Measurements from ENCODE around the gene RBMS3.
"Not testable (repeated sequence)": the region's sequence is repeated elsewhere in the genome, so short reads cannot be mapped to it uniquely, and the experiment has no call there.

RBMS3 gene

DNA sequence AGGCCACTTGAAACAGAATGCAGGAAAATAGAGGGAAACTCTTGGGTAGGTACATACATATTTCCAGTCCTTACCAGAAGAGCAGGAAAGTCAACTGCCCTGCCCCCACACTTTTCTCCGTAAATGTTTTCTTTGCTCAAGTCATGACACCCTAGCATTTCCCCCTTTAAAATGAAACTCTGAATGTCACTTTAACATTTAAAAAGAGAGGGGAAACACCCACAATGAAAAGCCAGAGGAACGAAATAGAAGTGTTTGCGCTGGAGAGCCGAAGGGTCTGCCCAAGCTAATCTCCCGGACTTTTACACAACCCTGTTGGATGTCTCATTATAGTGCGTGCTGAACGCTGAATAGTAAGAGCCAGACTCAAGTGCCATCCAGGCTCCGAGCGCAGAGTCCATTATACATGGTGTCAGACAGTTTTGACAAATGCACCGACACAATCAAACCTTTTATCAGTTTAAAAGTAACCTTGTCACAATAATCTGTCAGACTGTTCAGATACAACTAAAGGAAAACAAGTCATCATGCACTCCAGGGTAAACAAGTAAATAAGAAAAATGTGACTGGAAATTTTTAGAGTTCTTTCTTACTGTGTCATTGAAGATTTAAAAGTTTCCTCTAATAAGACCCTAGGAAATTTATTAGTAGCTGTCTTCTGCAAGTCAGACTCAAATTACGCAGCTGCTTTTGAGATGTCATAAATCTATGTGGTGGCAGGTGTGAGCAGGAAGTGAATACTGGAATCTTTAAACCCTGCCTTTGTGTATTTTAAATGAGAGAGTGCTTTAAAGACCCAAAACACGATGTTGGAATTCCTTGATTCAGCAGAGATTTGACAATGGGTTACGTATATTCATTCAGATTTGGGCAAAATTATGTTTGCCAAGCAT, 159.8 kb downstream of the RBMS3 start:
- no peak for DNase-seq

- no peak for DNase-seq
Observed at GRCh38 chr3:29441422-29441821, 160.6 kb downstream of the RBMS3 start.

GRCh38 chr3:29447946-29448627, 167.2 kb downstream of the RBMS3 start:
- DNase-seq: no peak

DNA sequence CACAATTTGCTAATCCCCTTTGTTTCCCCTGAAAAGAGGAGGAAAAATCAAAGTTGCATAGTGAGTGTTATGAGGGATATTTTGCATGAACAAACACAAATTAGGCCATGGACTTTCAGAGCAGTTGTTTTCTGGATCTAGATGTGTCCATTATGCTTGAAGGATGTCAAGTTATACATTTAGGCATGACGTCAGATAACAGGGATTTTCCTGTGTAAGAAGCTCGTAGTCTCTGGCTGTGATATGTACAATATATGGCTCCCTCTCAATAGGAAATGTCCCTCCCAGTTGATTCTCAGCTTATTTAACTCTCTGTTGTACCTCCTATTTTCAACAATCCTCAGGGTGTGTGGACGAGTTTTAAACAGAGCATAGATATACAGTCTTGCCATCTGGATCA, 171.0 kb downstream of the RBMS3 start:
- no peak for DNase-seq

GRCh38 chr3:29452934-29453283, 172.0 kb downstream of the RBMS3 start:
- no peak for DNase-seq

DNA sequence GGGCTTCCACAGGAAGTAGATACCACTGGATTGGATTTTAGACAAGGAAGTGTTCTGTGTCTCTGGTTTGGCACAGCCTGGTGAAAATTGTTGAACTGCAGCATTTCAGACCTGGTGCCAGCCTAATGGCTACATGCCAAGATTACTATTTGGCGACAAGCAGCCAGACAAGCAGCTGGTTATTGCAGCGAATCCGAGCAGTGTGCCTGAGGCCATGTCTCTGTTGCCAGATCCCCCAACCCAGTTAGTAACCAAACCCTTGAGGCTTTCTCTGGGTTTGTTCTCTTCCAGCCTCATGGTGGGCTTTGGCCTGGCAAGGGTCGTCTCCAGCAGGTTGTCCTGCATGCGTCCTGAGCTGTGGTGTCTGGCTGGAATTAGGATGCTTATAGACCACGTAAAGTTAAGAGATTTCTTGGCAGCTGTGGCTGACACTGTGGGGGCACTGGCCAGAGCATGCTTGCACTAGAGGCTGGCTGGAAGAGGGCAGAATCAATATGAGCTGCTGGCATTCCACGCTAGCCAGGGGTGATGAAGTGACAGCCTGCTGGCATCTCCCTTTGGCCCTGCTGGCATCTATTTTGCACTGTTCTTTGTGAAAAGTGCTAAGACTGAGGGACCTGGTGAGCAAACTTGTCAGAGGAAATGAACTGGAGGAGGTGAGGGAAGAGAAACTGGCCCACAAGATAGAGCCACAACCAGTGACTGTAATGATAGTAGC, 172.6 kb downstream of the RBMS3 start:
- peak; percentile 33 for DNase-seq

- DNase-seq: peak; percentile 3
Observed at GRCh38 chr3:29454161-29454611, 173.3 kb downstream of the RBMS3 start.

GRCh38 chr3:29456901-29457300, 176.0 kb downstream of the RBMS3 start:
- no peak for DNase-seq

DNA sequence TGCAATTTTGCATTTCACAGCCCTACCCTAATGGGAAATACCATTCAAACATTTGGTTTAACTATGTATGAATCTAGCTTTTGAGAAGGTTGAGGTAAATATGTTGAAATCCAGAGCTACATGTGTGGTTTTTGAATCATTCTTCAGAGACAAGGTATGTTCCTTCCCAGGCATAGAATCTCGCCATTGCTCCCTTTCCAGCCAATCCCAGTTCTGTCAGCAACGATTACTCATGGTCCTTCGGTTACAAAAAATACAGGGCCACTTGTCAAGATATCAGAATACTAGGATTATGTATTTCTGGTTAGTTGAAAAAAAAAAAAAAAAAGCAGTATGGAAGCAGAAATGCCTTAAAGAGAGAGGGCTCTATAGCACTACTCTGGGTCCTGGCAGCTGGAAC, 182.4 kb downstream of the RBMS3 start:
- no peak for DNase-seq

DNA sequence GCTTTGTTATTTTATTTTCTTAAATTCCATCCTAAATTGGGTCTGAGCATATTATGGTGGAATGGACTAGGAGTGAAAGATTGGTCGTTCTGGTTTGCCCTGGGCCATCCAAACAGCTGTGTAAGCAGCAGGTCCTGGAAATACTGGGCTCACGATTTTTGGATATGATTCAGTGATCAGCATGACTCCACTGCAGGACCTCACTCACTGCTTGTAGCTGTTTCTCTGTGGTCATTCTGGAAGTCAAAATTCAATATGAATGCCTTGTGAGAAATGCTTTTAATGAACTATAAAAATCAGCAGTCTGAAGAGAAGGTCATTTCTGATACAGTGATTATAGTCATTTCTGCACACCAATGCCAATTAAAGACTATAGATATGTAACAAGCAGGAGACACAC, 185.0 kb downstream of the RBMS3 start:
- no peak for DNase-seq

- no peak for DNase-seq
Observed at GRCh38 chr3:29466442-29466841, 185.6 kb downstream of the RBMS3 start.

DNA sequence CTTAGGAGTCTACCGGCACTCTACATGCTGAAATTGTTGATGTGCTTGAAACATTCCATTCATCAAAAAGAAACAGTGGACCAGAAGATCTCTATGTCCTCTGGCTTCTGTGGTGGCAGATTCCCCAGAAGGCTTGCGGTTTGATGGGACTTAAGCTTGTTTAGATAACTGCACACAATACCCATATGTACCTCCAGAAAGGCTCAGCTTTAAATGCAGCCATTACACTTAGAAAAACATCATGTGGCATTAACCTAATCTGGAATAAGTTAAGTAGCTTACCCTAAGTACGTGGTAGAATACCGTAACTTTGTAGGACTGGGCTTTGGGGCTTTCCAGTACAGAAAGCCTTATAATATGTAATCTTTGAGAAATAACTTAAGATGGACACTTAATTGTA, 187.3 kb downstream of the RBMS3 start:
- no peak for DNase-seq

GRCh38 chr3:29473481-29474170, 192.8 kb downstream of the RBMS3 start:
- DNase-seq: not testable (repeated sequence)

- no peak for DNase-seq
Observed at GRCh38 chr3:29475305-29475840, 194.5 kb downstream of the RBMS3 start.

GRCh38 chr3:29475854-29476253, 195.0 kb downstream of the RBMS3 start:
- no peak for DNase-seq

DNA sequence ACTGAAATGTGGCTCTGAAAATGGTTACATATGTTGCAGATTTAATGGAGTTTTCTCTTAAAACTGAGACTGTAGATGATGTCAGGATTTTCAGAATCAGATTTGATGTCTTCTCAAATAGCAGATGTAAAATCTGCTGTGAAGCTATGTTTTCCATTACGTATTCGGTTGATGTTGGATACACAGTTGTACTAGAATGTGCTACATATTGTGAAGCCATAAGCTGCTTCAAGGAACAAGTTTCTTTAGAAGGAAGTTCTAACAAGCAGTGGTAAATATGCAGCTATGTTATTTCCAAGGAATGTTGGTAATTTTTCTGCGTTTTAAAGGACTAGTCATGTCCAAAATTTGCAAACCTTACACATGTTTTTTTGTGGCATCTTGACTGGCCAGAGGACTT, 197.7 kb downstream of the RBMS3 start:
- no peak for DNase-seq

- no peak for DNase-seq
Observed at GRCh38 chr3:29481249-29481648, 200.4 kb downstream of the RBMS3 start.

- no peak for DNase-seq
Observed at GRCh38 chr3:29481969-29482767, 201.3 kb downstream of the RBMS3 start.

DNA sequence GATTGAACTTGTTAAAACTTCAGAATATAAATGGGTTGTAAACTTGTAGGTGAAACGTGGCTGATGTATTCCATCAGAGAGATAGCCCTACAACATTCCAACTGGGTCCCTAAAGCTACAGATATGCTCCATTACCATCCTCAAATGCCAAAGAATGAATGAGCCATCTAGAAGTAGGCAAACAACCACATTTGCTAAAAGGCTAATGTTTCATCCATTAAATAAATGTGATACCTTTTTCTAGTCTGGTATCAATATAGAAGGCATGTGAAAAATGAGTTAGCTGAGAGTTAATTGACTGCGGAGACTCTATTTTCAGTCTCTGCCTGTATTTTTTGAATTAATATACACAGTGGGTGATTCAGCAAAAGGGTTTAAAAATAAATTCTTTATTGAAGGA, 203.8 kb downstream of the RBMS3 start:
- DNase-seq: no peak

DNA sequence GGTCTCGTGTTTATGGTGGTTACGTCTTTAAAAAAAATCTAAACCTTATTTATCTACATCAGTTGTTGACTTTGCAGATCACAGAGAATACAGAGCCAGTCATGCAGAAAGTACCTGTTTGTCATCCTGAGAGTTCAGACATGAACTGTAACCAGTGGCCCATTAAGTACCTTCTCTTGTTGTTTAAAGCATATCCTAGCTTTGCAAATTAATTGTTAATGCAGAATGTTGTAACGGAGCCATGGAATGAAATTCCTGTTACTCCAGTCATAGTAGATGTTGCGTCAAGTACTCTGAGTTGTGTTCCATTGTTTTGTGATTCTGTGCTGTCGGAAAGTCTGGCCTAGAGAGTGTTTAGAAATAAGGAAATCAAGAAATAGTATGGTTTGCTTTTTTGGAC, 205.2 kb downstream of the RBMS3 start:
- DNase-seq: no peak

DNA sequence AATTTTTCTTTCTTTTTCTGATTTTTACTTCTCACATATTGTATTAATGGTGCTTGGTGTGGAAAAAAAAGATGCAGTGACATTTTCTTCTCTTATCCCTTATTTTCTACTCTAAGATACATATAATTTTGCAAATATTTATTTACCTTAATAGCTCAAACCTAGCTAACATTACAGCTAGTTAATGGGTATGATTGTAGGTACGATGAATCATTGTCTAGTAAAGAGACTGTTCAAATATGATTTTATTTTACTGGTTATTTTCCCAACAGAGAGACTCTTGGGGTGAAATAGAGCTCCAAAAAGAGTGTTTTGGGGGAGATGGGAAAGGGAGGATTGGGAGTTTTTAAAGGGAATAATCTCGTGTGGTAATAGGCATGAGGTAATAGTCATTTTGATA, 206.0 kb downstream of the RBMS3 start:
- DNase-seq: no peak

DNA sequence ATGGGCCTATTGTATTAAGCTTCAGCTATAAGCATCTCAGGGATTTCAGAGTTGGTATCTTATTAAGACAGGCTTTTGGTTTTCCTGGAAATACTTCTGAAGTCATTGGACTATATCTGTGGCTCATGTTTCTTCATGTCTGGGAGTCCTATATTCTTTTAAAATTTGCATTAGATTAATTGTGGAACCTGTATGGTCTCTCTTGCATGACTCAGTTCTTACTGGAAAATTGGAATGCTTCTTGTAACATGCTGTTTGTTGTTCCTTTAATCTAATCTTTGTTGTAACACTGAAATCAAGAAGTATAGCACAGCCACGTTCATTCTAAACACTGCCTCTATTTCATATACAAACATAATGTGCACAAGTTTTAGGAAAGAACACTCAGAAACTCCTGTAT, 208.1 kb downstream of the RBMS3 start:
- DNase-seq: no peak

All from NCI-H1694 treated with DMSO at 0.1 percent for 48 hours (cell line).